ENCODE data around the gene RPUSD2.

- no peak for TF ChIP-seq CTCF (conservative IDR thresholded peaks at IDR 0.05; ENCODE audit: low read depth in 2 of 2)
- TF ChIP-seq EZH2 (IDR thresholded peaks at IDR 0.05; ENCODE audit: low read depth, unreplicated experiment), result no peak
- no peak for TF ChIP-seq JUNB (IDR thresholded peaks at IDR 0.05; ENCODE audit: unreplicated experiment)
- no peak for TF ChIP-seq POLR2AphosphoS5 (IDR thresholded peaks at IDR 0.05; ENCODE audit: low read depth)
- TF ChIP-seq CREB1 (CRISPR knock-in tag; IDR thresholded peaks at IDR 0.05; ENCODE audit: low read depth), result no peak
- TF ChIP-seq REST (IDR thresholded peaks at IDR 0.05; ENCODE audit: unreplicated experiment), result no peak
- no peak for TF ChIP-seq EZH2phosphoT487 (IDR thresholded peaks at IDR 0.05; ENCODE audit: unreplicated experiment)
- no peak for TF ChIP-seq NANOG (IDR thresholded peaks at IDR 0.05; ENCODE audit: borderline replicate concordance)
- TF ChIP-seq ZNF462 (CRISPR knock-in tag; IDR thresholded peaks at IDR 0.05), result no peak
- no peak for TF ChIP-seq ZNF114 (CRISPR knock-in tag; IDR thresholded peaks at IDR 0.05)
- no peak for TF ChIP-seq ZNF331 (CRISPR knock-in tag; IDR thresholded peaks at IDR 0.05; ENCODE audit: low read depth)
- no peak for TF ChIP-seq STAT1 (IDR thresholded peaks at IDR 0.05; ENCODE audit: unreplicated experiment)
These were observed 3.5 kb upstream of the RPUSD2 start for GRCh38 chr15:40565333-40566238.
